ENCODE data around the gene SPATS2.

Gene SPATS2

GRCh38 chr12:49540229-49541139, 173.2 kb downstream of the SPATS2 start:
- H3K9me3 ChIP-seq (ENCODE audit: low read depth, low read length) = no peaks in the 10 kb centered on the region
- no peak overlapping the region for H3K9ac ChIP-seq (ENCODE audit: insufficient read length)
- H3K36me3 ChIP-seq (ENCODE audit: insufficient read depth, low read length) = no peaks in the 10 kb centered on the region
- TF ChIP-seq FOXP2 (optimal IDR thresholded peaks at IDR 0.05; ENCODE audit: control extremely low read depth, extremely low read length, insufficient read depth) (no peak), POLR2AphosphoS5 (IDR thresholded peaks at IDR 0.05; ENCODE audit: borderline replicate concordance, low read depth, low read length) (no peak), EZH2 (IDR thresholded peaks at IDR 0.05) (no peak)
- H3K27ac ChIP-seq = no peak overlapping the region
- no peak for DNase-seq (ENCODE audit: low read depth, low spot score)
- peak overlapping the region; percentile 70; the same call in 1 of the 2 replicates for H3K4me3 ChIP-seq

- Histone ChIP-seq H3K4me3 (no peak overlapping the region), H3K27ac (no peak overlapping the region)
- DNase-seq (ENCODE audit: low read depth, low spot score) = no peak
Measured at GRCh38 chr12:49541140-49541861, 174.0 kb downstream of the SPATS2 start.

GRCh38 chr12:49541911-49542505, 174.7 kb downstream of the SPATS2 start:
- no peak overlapping the region for H3K27ac ChIP-seq
- H3K4me3 ChIP-seq = no peak overlapping the region
- TF ChIP-seq FOXP2 (optimal IDR thresholded peaks at IDR 0.05; ENCODE audit: control extremely low read depth, extremely low read length, insufficient read depth) (no peak), POLR2AphosphoS5 (IDR thresholded peaks at IDR 0.05; ENCODE audit: borderline replicate concordance, low read depth, low read length) (no peak), EZH2 (IDR thresholded peaks at IDR 0.05) (no peak)
- no peaks in the 10 kb centered on the region for H3K36me3 ChIP-seq (ENCODE audit: insufficient read depth, low read length)
- no peak overlapping the region for H3K9ac ChIP-seq (ENCODE audit: insufficient read length)
- DNase-seq (ENCODE audit: low read depth, low spot score) = no peak
- H3K9me3 ChIP-seq (ENCODE audit: low read depth, low read length) = no peaks in the 10 kb centered on the region

More at GRCh38 chr12:49541140-49541861, 174.0 kb downstream of the SPATS2 start:
- H3K36me3 ChIP-seq (ENCODE audit: insufficient read depth, low read length) = no peaks in the 10 kb centered on the region
- H3K9me3 ChIP-seq (ENCODE audit: low read depth, low read length) = no peaks in the 10 kb centered on the region
- no peak for TF ChIP-seq EZH2 (IDR thresholded peaks at IDR 0.05)
- no peak overlapping the region for H3K9ac ChIP-seq (ENCODE audit: insufficient read length)

GRCh38 chr12:49542592-49543160, 175.4 kb downstream of the SPATS2 start:
- Histone ChIP-seq H3K4me3 (no peak overlapping the region), H3K9ac (ENCODE audit: insufficient read length) (no peak overlapping the region), H3K36me3 (ENCODE audit: insufficient read depth, low read length) (no peaks in the 10 kb centered on the region), H3K27ac (no peak overlapping the region), H3K9me3 (ENCODE audit: low read depth, low read length) (no peaks in the 10 kb centered on the region)
- no peak for TF ChIP-seq EZH2 (IDR thresholded peaks at IDR 0.05)
- TF ChIP-seq POLR2AphosphoS5 (IDR thresholded peaks at IDR 0.05; ENCODE audit: borderline replicate concordance, low read depth, low read length) = no peak
- TF ChIP-seq FOXP2 (optimal IDR thresholded peaks at IDR 0.05; ENCODE audit: control extremely low read depth, extremely low read length, insufficient read depth) = no peak
- no peak for DNase-seq (ENCODE audit: low read depth, low spot score)

- TF ChIP-seq POLR2AphosphoS5 (IDR thresholded peaks at IDR 0.05; ENCODE audit: borderline replicate concordance, low read depth, low read length) = no peak
- TF ChIP-seq FOXP2 (optimal IDR thresholded peaks at IDR 0.05; ENCODE audit: control extremely low read depth, extremely low read length, insufficient read depth) = no peak
- TF ChIP-seq EZH2 (IDR thresholded peaks at IDR 0.05) = no peak
- Histone ChIP-seq H3K27ac (no peak overlapping the region), H3K4me3 (no peak overlapping the region), H3K9ac (ENCODE audit: insufficient read length) (no peak overlapping the region), H3K9me3 (ENCODE audit: low read depth, low read length) (no peaks in the 10 kb centered on the region), H3K36me3 (ENCODE audit: insufficient read depth, low read length) (no peaks in the 10 kb centered on the region)
- no peak for DNase-seq (ENCODE audit: low read depth, low spot score)
Measured at GRCh38 chr12:49543221-49543913, 176.1 kb downstream of the SPATS2 start.

GRCh38 chr12:49543914-49544815, 176.9 kb downstream of the SPATS2 start:
- Histone ChIP-seq H3K27ac (no peak overlapping the region), H3K9ac (ENCODE audit: insufficient read length) (no peak overlapping the region), H3K4me3 (no peak overlapping the region), H3K9me3 (ENCODE audit: low read depth, low read length) (no peaks in the 10 kb centered on the region), H3K36me3 (ENCODE audit: insufficient read depth, low read length) (no peaks in the 10 kb centered on the region)
- DNase-seq (ENCODE audit: low read depth, low spot score) = no peak
- TF ChIP-seq FOXP2 (optimal IDR thresholded peaks at IDR 0.05; ENCODE audit: control extremely low read depth, extremely low read length, insufficient read depth) = no peak
- TF ChIP-seq POLR2AphosphoS5 (IDR thresholded peaks at IDR 0.05; ENCODE audit: borderline replicate concordance, low read depth, low read length) = no peak
- no peak for TF ChIP-seq EZH2 (IDR thresholded peaks at IDR 0.05)

GRCh38 chr12:49545815-49546214, 178.6 kb downstream of the SPATS2 start:
- no peak overlapping the region for H3K4me3 ChIP-seq
- no peak for DNase-seq (ENCODE audit: low read depth, low spot score)

More at GRCh38 chr12:49545815-49546214, 178.6 kb downstream of the SPATS2 start:
- TF ChIP-seq POLR2AphosphoS5 (IDR thresholded peaks at IDR 0.05; ENCODE audit: borderline replicate concordance, low read depth, low read length) (no peak), FOXP2 (optimal IDR thresholded peaks at IDR 0.05; ENCODE audit: control extremely low read depth, extremely low read length, insufficient read depth) (no peak), EZH2 (IDR thresholded peaks at IDR 0.05) (no peak)
- Histone ChIP-seq H3K27ac (no peak overlapping the region), H3K9me3 (ENCODE audit: low read depth, low read length) (no peaks in the 10 kb centered on the region), H3K36me3 (ENCODE audit: insufficient read depth, low read length) (no peaks in the 10 kb centered on the region), H3K9ac (ENCODE audit: insufficient read length) (no peak overlapping the region)

All from SK-N-MC (cell line).